ENCODE data around the gene FCHO2.
"Not testable (repeated sequence)": the region's sequence is repeated elsewhere in the genome, so short reads cannot be mapped to it uniquely, and the experiment has no call there.

Gene FCHO2

GRCh38 chr5:72957337-72957736 lies 1.5 kb downstream of the FCHO2 start:
- DNase-seq: peak; percentile 33

- DNase-seq: no peak
These were observed 3.4 kb downstream of the FCHO2 start for GRCh38 chr5:72959257-72959656.

- DNase-seq: not testable (repeated sequence)
These were observed 18.6 kb downstream of the FCHO2 start for GRCh38 chr5:72974481-72974880.

GRCh38 chr5:72976810-72977209 lies 21.0 kb downstream of the FCHO2 start:
- not testable (repeated sequence) for DNase-seq

- no peak for DNase-seq
These were observed 29.9 kb downstream of the FCHO2 start for GRCh38 chr5:72985719-72986118.

- DNase-seq: peak; percentile 82
These were observed 32.9 kb downstream of the FCHO2 start for GRCh38 chr5:72988769-72989168.

- DNase-seq: no peak
These were observed 35.6 kb downstream of the FCHO2 start for GRCh38 chr5:72991394-72991793.

GRCh38 chr5:72994578-72994977 lies 38.7 kb downstream of the FCHO2 start:
- DNase-seq: no peak

- DNase-seq: no peak
These were observed 40.8 kb downstream of the FCHO2 start for GRCh38 chr5:72996632-72997031.

- no peak for DNase-seq
These were observed 44.1 kb downstream of the FCHO2 start for GRCh38 chr5:72999916-73000315.

- DNase-seq: no peak
These were observed 50.0 kb downstream of the FCHO2 start for GRCh38 chr5:73005886-73006285.

GRCh38 chr5:73007051-73007450 lies 51.2 kb downstream of the FCHO2 start:
- no peak for DNase-seq

- DNase-seq: no peak
These were observed 53.0 kb downstream of the FCHO2 start for GRCh38 chr5:73008831-73009230.

GRCh38 chr5:73011612-73012011 lies 55.8 kb downstream of the FCHO2 start:
- not testable (repeated sequence) for DNase-seq

GRCh38 chr5:73018892-73019291 lies 63.1 kb downstream of the FCHO2 start:
- DNase-seq: no peak

- no peak for DNase-seq
These were observed 63.9 kb downstream of the FCHO2 start for GRCh38 chr5:73019766-73020165.

- no peak for DNase-seq
These were observed 66.8 kb downstream of the FCHO2 start for GRCh38 chr5:73022471-73023169.

GRCh38 chr5:73024946-73025544 lies 69.2 kb downstream of the FCHO2 start:
- not testable (repeated sequence) for DNase-seq

- DNase-seq: no peak
These were observed 71.5 kb downstream of the FCHO2 start for GRCh38 chr5:73027361-73027760.

- DNase-seq: no peak
These were observed 72.0 kb downstream of the FCHO2 start for GRCh38 chr5:73027816-73028215.

GRCh38 chr5:73028991-73029595 lies 73.3 kb downstream of the FCHO2 start:
- no peak for DNase-seq

GRCh38 chr5:73030531-73030930 lies 74.7 kb downstream of the FCHO2 start:
- DNase-seq: no peak

- DNase-seq: no peak
These were observed 75.2 kb downstream of the FCHO2 start for GRCh38 chr5:73030995-73031394.

- peak; percentile 18 for DNase-seq
These were observed 76.0 kb downstream of the FCHO2 start for GRCh38 chr5:73031839-73032238.
